Mucosa of descending colon (tissue), 3 donors: ENCODE results near the gene JADE2. TPM values are rescaled to one million over a fixed set of nuclear protein-coding genes. Genes with fewer than 3 reads are reported as not detected.
A peak's percentile ranks its signal among the peaks of the same experiment; 100 is the strongest.
"Not testable (repeated sequence)": the region's sequence is repeated elsewhere in the genome, so short reads cannot be mapped to it uniquely, and the experiment has no call there.

Experiments
- ATAC-seq: fragments of 200-7000 bp; cut with Tn5 transposase; one replicate; pipeline ENCODE4 v1.9.1; 2020; ENCODE audit warnings: mild to moderate bottlenecking, moderate library complexity
- DNase-seq, 3 donors: peaks; one replicate each; pipeline ENCODE4 v3.0.0-alpha.2; 2020
- H3K36me3 ChIP-seq: fragments of 200-600 bp; one replicate; pipeline ENCODE4 v1.8.0; 2021; ENCODE audit warnings: low read depth, mild to moderate bottlenecking
- H3K4me1 ChIP-seq: fragments of 200-600 bp; one replicate; pipeline ENCODE4 v1.8.0; 2021; ENCODE audit warnings: low read depth, mild to moderate bottlenecking
- H3K4me3 ChIP-seq: fragments of 200-600 bp; one replicate; pipeline ENCODE4 v1.8.0; 2021; ENCODE audit warnings: mild to moderate bottlenecking
- H3K9me3 ChIP-seq: fragments of 200-600 bp; one replicate; pipeline ENCODE4 v1.8.0; 2021; ENCODE audit warnings: mild to moderate bottlenecking
- intact Hi-C, 2 donors: fragments of 100-400 bp; cut with DNase I in 1 of 2; cut with micrococcal nuclease in 1 of 2; formaldehyde crosslinking; loops; one replicate each; pipeline versions ENCODE4 v1.11.0 to v1.11.1; 2022; cut with DNase I, micrococcal nuclease
- total RNA-seq, 3 donors: library from RNA; stranded (reverse); fragmentation: NEBNext Ultra II Directional in 2 of 3; extraction: Animal tissue kit (Norgen Biotek cat#: 25700) in 2 of 3; gene quantifications; one replicate each; pipeline versions ENCODE4 v1.2.1 to v1.2.4, GENCODE V29; 2021 to 2023
- TF ChIP-seq, protein P1 (sequence below): fragments of 200-600 bp; IDR thresholded peaks from one replicate; pipeline ENCODE4 v1.8.0; 2022; ENCODE audit warnings: antibody characterized with exemption, mild to moderate bottlenecking
- donor health status: DM: no; HTN: no; CAD: no; lungs with moderate emphysema.
- donor health status: DM: no; HTN: no; CAD: no.
- donor health status: DM: no; HTN: yes; CAD: no.

Gene JADE2
- total RNA-seq, 3 donors from 2014 or later = 31.9 to 69.9 (median 36.2) TPM

- DNase-seq = no peak
- Histone ChIP-seq H3K4me1 (peaks cover 5% of the 10 kb centered on the region), H3K4me3 (no peak overlapping the region), H3K36me3 (peaks cover 5% of the 10 kb centered on the region), H3K9me3 (no peaks in the 10 kb centered on the region)
- intact Hi-C loops = no loop called here
- peak; percentile 78 for ATAC-seq
- TF ChIP-seq, protein P1, sequence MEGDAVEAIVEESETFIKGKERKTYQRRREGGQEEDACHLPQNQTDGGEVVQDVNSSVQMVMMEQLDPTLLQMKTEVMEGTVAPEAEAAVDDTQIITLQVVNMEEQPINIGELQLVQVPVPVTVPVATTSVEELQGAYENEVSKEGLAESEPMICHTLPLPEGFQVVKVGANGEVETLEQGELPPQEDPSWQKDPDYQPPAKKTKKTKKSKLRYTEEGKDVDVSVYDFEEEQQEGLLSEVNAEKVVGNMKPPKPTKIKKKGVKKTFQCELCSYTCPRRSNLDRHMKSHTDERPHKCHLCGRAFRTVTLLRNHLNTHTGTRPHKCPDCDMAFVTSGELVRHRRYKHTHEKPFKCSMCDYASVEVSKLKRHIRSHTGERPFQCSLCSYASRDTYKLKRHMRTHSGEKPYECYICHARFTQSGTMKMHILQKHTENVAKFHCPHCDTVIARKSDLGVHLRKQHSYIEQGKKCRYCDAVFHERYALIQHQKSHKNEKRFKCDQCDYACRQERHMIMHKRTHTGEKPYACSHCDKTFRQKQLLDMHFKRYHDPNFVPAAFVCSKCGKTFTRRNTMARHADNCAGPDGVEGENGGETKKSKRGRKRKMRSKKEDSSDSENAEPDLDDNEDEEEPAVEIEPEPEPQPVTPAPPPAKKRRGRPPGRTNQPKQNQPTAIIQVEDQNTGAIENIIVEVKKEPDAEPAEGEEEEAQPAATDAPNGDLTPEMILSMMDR = no peak
Measured at GRCh38 chr5:134554319-134555222, 29.1 kb downstream of the JADE2 start.

DNA sequence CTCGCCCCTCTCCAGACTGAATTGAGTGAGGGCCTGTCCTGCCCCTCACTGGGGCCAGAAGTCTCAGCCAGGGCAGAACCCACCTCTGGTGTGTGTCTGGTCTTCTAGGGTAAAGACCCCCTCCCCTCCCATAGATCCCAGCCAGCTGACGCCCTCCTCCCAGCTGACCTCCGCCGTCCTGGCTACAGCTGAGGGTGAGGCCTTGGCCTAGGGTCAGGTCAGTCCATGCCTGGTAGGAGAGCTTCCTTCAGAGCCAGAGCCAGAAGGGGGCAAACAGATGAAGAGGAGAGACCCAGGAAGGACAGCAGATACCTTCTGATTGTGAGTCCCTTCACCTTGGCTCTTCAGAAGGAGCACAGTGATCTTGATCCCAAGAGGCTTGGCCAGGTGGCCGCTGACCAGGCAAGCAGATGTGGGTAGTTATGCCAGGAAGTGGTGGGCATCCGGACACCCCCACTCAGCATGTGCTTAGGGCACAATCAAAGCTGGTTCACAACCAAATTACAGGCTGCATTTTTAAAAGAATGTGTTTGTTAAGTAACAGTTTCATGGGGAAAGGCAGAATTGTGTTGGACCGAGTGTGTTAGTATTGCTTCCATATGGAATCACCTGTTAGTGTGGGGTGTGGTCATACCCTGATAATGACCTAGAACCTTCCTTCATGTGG, 29.9 kb downstream of the JADE2 start:
- TF ChIP-seq, protein P1 = no peak
- no peak overlapping the region for H3K4me3 ChIP-seq
- DNase-seq = no peak
- peaks cover 5% of the 10 kb centered on the region for H3K36me3 ChIP-seq
- H3K9me3 ChIP-seq = no peaks in the 10 kb centered on the region
- intact Hi-C loops = no loop called here
- peaks cover 5% of the 10 kb centered on the region for H3K4me1 ChIP-seq
- ATAC-seq = peak; percentile 3

- peaks cover 5% of the 10 kb centered on the region for H3K4me1 ChIP-seq
- DNase-seq = peak in 1 of 3 donors; percentile 76
Measured at GRCh38 chr5:134555890-134556311, 30.4 kb downstream of the JADE2 start.

DNA sequence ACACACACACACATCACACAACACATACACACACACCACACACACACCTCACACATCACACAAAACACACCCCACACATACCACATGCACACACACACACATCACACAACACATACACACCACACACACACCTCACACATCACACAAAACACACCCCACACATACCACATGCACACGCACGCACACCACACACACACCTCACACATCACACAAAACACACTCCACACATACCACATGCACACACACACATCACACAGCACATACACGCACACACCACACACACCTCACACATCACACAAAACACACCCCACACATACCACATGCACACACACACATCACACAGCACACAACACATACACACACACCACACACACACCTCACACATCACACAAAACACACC, 31.1 kb downstream of the JADE2 start:
- ATAC-seq = not testable (repeated sequence)

More at GRCh38 chr5:134555890-134556311, 30.4 kb downstream of the JADE2 start:
- peak; percentile 52 for ATAC-seq
- no peaks in the 10 kb centered on the region for H3K9me3 ChIP-seq
- H3K4me3 ChIP-seq = no peak overlapping the region
- TF ChIP-seq, protein P1 = no peak
- peaks cover 5% of the 10 kb centered on the region for H3K36me3 ChIP-seq
- intact Hi-C loops = no loop called here

GRCh38 chr5:134556994-134557393, 31.5 kb downstream of the JADE2 start:
- H3K4me3 ChIP-seq = no peak overlapping the region
- TF ChIP-seq, protein P1 = no peak
- ATAC-seq = no peak
- no peaks in the 10 kb centered on the region for H3K9me3 ChIP-seq
- peaks cover 5% of the 10 kb centered on the region for H3K36me3 ChIP-seq
- intact Hi-C loops = no loop called here
- peaks cover 5% of the 10 kb centered on the region for H3K4me1 ChIP-seq
- no peak for DNase-seq

More for the DNA sequence above, 31.1 kb downstream of the JADE2 start:
- intact Hi-C loops, H3K4me3 ChIP-seq, H3K4me1 ChIP-seq, H3K9me3 ChIP-seq, DNase-seq, H3K36me3 ChIP-seq: not testable (repeated sequence)

DNA sequence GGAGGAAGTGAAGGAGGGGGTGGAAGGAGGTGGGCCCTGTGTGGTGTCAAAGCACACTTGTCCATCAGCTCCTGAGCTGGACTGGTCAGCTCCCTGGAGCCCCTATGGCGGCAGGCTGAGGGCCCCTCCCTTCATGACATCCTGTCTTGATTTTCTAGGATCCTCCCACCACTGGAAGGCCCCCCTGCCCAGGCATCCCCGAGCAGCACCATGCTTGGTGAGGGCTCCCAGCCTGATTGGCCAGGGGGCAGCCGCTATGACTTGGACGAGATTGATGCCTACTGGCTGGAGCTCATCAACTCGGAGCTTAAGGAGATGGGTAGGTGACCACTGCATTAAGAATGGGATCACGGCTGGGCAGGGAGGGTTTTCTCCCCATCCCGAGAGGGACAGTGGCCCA, 34.2 kb downstream of the JADE2 start:
- peaks cover under 1% of the 10 kb centered on the region for H3K4me1 ChIP-seq
- H3K36me3 ChIP-seq = peaks cover 6% of the 10 kb centered on the region
- TF ChIP-seq, protein P1 = no peak
- no peak overlapping the region for H3K4me3 ChIP-seq
- intact Hi-C loops = no loop called here
- no peak for ATAC-seq
- DNase-seq = no peak
- H3K9me3 ChIP-seq = no peaks in the 10 kb centered on the region
